Left colon (tissue), 2 donors: ENCODE measurements around the gene PTPN21. TPM values are rescaled to one million over a fixed set of nuclear protein-coding genes. Genes with fewer than 3 reads are reported as not detected.

Source experiments
- ATAC-seq: fragments of 200-7000 bp; cut with Tn5 transposase; one replicate; pipeline ENCODE4 v1.9.1; 2020; ENCODE audit warnings: mild to moderate bottlenecking, moderate library complexity
- DNase-seq, 2 donors: peaks; one replicate each; pipeline ENCODE4 v3.0.0-alpha.2; 2020
- intact Hi-C, 2 donors: fragments of 100-400 bp; cut with DNase I in 1 of 2; cut with micrococcal nuclease in 1 of 2; formaldehyde crosslinking; loops; one replicate each; pipeline versions ENCODE4 v1.11.2 to v1.14.0; 2022; cut with DNase I, micrococcal nuclease
- total RNA-seq, 2 donors: library from RNA; stranded (reverse); fragmentation: NEBNext Ultra II Directional; extraction: Animal tissue kit (Norgen Biotek cat#: 25700); gene quantifications; one replicate each; pipeline ENCODE4 v1.2.1, GENCODE V29; 2021
- donor health status: DM: no; HTN: no; CAD: no.
- donor health status: DM: yes; HTN: yes; CAD: no.

PTPN21 gene
- total RNA-seq, 2 donors from 2014 or later = 31.8 to 36.8 TPM

DNA sequence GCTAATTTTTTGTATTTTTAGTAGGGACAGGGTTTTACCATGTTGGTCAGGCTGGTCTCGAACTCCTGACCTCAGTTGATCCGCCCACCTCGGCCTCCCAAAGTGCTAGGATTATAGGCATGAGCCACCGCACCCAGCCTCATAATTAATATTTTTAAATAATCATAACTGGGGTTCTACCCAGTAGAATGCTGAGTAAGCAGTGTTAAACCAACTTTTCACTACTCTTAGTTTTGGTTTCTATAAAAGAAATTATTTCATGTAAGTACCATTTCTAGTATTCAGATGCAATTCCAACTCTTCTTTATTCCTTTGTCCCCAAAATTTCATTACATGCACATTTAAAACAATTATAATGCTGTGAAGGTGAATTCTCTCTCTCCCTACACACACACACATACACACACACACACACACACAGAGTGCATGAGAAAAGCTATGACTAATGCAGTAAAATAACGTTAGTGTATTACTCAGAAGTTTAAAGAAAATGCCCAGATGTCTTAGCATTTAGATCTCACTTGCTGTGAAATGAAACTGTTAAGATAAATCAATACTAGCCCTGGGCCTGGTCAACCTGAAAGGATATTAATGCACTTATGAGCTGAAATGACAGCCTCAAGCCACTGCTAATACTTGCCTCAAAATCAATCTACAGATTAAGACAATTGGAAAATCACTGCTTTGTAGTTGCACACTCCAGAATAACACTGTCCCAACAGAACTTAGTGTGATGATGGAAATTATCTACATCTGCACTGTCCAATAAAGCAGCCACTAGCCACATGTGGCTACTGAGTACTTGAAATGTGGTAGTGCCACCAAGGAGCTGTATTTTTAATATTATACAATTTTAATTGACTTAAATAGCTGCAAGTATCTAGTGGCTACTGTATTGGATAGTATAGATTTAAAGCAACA lies 36.0 kb downstream of the PTPN21 start:
- intact Hi-C loops = no loop called here
- no peak for ATAC-seq
- no peak for DNase-seq

DNA sequence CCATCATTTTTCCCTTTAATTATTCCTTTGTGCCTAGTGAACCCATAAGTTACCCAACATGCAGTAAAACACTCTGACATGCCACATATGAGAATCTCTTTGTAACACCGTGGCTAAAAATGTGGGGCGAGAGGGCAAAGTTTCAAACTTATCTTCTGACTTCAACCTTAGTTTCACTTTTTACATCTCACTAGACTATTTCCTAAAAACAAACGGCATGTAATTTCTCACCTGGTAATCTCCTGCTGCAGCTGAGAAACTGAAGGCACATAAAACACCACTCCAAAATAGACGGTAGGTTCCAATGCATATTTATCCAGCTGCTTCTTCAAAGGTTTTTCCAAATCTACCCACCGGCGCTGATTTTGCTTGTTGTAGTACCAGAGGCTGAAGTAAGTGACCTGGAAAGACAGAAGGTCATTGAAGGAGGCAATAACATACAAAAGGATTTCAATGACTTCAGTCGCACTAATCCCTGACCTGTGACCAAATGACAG lies 37.9 kb downstream of the PTPN21 start:
- intact Hi-C loops = no loop called here
- no peak for DNase-seq
- ATAC-seq = peak; percentile 72

DNA sequence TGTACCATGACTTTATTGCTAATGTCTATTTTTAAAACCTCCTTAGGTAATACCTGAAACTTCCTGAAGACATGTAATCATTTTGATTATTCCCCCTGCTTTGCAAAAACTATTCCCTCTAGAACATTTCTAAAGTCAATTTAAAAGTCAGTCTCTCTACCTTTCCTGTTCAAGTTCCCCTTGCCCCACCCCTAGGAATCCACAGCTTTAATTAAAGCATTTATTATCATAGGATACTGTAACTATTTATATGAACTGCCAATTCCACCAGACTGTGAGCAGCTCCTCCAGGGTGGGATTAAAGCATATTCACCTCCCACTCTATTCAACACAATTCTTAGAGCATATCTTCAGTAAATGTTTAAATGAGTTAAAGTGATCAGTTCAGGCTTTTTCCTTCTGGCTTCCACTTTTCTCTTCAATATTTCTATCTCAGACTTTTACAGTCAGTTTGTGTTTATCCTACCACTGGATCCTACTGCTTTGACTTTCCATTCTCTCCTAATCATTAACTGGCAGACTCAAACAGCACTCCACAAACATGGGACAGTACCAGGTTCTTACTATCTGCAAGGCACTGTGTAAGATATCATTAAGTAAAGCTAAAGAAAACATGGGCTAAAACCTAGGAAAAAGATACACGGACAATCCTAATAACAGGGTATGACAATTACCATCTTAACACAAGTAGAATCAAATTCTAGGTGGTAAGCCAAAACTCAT lies 39.1 kb downstream of the PTPN21 start:
- intact Hi-C loops = no loop called here
- DNase-seq = no peak

GRCh38 chr14:88507208-88507607 lies 47.6 kb downstream of the PTPN21 start:
- DNase-seq (no peak), ATAC-seq (peak; percentile 56)

More for the DNA sequence above, 39.1 kb downstream of the PTPN21 start:
- peak; percentile 43 for ATAC-seq

GRCh38 chr14:88505621-88506020 lies 49.2 kb downstream of the PTPN21 start:
- DNase-seq (no peak), ATAC-seq (no peak)
- intact Hi-C loops = no loop called here

More at GRCh38 chr14:88507208-88507607, 47.6 kb downstream of the PTPN21 start:
- intact Hi-C loops = no loop called here

DNA sequence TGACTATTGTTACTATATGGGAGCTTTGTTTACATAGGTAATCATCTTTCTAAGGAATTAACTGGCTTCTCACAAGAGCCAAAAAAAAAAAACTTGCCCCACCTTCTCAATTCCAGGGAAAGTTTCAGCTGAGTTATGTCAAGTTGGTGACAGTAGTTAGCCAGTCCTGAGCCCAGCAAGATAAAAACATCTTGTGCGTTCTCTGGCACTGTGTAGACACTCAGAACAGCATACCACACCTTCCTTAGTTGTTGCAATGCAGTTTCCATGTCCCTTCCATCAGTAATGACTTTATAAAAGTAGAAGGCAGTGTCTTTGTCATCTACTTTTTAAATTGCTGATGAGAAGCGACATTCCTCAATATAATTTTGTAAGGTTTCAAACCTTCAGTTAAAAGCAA lies 50.2 kb downstream of the PTPN21 start:
- DNase-seq (no peak), ATAC-seq (peak; percentile 43)
- intact Hi-C loops = no loop called here

DNA sequence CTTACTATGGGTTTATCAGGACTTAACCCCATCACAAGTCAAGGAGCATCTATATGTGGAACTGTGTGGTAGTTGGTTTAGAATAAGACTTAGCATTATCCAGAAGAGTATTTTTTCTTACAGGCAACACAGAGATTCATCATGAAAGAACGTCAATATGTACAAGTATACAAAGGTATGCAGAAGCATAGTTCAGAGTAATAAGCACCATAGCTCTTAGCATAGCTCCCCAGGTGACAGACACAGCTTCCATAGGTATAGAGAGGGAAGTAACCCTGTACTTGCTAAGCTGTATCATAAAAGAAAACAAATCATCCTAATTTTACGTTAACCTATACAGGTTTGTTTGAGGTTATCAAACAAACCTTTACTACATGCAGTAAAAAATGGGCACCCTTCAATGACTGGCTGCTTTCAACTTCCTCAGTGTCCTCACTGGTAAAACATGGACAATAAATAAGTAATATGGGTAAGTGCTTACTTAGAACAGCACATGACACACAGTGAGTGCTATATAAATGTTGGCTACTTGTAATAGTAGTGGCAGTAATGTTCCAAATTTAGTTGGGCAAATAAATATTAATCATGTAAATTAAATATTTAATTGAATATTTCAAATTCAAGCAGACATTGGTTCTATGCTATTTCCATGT lies 50.9 kb downstream of the PTPN21 start:
- ATAC-seq = peak; percentile 87
- no peak for DNase-seq
- intact Hi-C loops = no loop called here

DNA sequence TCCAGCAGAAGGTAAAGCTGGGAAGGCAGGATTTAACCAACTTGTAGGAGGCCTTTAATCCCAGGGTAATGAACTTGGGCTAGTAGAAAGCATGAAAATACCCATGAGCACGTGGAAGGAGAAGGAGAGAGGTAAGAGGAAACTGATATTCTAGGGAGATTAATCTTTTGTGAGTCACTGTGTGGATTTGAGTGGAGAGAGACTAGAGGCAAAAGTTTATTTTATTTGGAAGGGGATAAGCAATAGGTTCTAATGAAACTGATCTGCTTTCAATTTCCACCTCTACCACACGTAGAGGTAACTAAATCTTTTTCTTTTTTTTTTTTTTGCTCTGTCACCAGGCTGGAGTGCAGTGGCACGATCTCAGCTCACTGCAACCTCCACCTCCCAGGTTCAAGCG lies 52.1 kb downstream of the PTPN21 start:
- no peak for DNase-seq
- intact Hi-C loops = no loop called here
- no peak for ATAC-seq

DNA sequence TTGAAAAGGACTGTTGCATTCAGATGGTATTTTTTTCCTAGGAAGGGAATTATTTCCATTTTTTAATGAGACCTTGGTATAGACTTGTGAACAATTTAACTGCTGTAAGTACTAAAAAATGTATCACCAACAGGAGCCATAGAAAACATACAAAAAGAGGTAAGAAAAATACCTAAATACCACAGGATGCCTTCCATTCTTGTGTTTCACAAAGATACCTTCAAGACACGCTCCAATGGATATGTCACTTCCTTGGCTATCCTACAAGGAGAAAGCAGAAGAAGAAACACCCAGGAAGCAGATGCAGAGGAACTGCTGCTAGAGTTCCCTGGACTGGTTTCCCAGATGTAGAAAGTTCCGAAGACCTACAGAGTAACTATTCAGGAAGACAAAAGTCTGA lies 54.2 kb downstream of the PTPN21 start:
- no peak for ATAC-seq
- intact Hi-C loops = no loop called here
- DNase-seq = no peak

GRCh38 chr14:88499225-88499624 lies 55.6 kb downstream of the PTPN21 start:
- ATAC-seq = no peak
- intact Hi-C loops = no loop called here

GRCh38 chr14:88496414-88496813 lies 58.4 kb downstream of the PTPN21 start:
- no peak for ATAC-seq
- no peak for DNase-seq
- intact Hi-C loops = no loop called here

More at GRCh38 chr14:88499225-88499624, 55.6 kb downstream of the PTPN21 start:
- no peak for DNase-seq

GRCh38 chr14:88493392-88494185 lies 61.2 kb downstream of the PTPN21 start:
- peak; percentile 2 for ATAC-seq
- DNase-seq = peak in 1 of 2 donors; percentile 14
- intact Hi-C loops = loop anchor here in 1 of 2 donors (5.0 kb wide), 1 partner anchor 59 kb away; no protein-coding TSS in a partner anchor

- ATAC-seq (peak; percentile 92), DNase-seq (peak; percentile 58 to 66)
- intact Hi-C loops = loop anchor here in 1 of 2 donors (5.0 kb wide), 1 partner anchor 60 kb away; no protein-coding TSS in a partner anchor
These were observed 62.3 kb downstream of the PTPN21 start for GRCh38 chr14:88492272-88493089.

GRCh38 chr14:88490168-88490567 lies 64.6 kb downstream of the PTPN21 start:
- DNase-seq (no peak), ATAC-seq (no peak)
- intact Hi-C loops = loop anchor here in 1 of 2 donors (5.0 kb wide), 1 partner anchor 62 kb away; no protein-coding TSS in a partner anchor

DNA sequence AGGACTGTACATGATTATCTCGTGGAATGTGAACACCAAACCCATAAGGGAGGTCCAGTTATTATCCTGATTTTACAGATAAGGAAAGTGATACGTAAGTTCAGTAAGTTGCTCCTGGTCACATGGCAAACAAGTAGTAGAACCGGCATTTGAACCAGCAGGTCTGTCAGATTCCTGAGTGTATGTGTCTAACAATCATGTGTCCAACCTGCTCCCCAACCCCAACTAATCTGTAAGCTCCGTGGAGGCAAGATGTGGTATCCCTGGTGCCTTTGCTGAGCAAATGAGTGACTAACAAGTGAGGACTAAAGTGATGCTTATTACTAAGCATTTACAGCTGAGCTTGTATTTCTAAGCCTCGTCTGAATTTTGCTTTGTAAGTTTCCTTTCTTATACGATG lies 65.9 kb downstream of the PTPN21 start:
- no peak for ATAC-seq
- intact Hi-C loops = no loop called here
- DNase-seq = no peak

DNA sequence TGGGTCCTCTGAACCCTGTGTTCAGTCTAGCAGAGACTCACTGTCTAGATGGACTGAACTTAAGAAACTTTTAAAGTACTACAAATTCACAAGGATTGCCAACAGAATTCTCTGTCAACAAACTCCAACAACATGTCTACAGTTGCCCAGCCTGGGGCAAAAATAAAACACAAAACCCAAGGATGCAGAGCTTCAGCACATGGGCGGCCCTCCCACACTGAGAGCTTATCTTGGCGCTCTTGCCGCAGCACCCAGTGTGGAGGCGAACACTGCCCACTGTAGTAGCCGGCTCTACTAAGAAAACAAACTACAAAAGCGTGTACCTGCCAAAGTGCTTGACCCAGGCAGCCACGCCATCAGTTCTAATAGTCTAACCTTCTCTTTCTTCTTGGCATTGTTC lies 66.7 kb downstream of the PTPN21 start:
- ATAC-seq (no peak), DNase-seq (no peak)
- intact Hi-C loops = no loop called here

DNA sequence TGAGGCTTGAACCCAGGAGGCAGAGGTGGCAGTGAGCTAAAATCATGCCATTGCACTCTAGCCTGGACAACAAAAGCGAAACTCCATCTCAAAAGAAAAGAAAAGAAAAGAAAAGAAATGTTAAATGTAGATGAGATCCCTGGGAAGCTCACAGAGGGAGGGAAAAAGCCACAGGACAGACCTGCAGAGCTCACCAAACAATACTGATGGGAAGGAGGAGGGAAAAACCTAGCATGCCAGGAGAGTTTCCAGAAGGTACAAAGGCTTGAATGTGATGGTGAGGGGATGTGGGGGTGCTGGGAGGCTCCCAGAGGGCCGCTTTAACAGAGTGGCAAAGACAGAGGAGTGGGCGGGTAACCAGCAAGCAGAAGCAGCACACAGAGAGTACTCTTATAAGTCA lies 72.3 kb downstream of the PTPN21 start:
- no peak for DNase-seq
- ATAC-seq = no peak
- intact Hi-C loops = no loop called here
